SK-MEL-5 (cell line): ENCODE data around the gene UBD. TPM values are rescaled to one million over a fixed set of nuclear protein-coding genes. Genes with fewer than 3 reads are reported as not detected.

ENCODE experiments used
- DNase-seq: peaks from one replicate; pipeline ENCODE4 v3.0.0-alpha.2; 2016; ENCODE audit warnings: low read depth, low spot score
- in situ Hi-C: cut with HindIII; loops from 2 replicates; pipeline ENCODE4 v1.10.0; 2016; ENCODE audit warnings: low sequenced_read_pairs, high pct_unique_total_duplicates, low pct_unique_long_range_greater_than_20kb
- polyA plus RNA-seq, 2 experiments: library from polyadenylated mRNA; depleted of rRNA; stranded (reverse); fragments of >200 nt; gene quantifications; 2 replicates each; pipeline ENCODE4 v1.2.3, GENCODE V29; 2015
- total RNA-seq: library from RNA; depleted of rRNA; stranded (reverse); fragments of >200 nt; shearing (Covaris generic); gene quantifications from 2 replicates; pipeline ENCODE4 v1.2.3, GENCODE V29; 2014; rRNA removed

Gene UBD
- total RNA-seq: not detected in 2 replicates
- 0.09 TPM in 1 of 2 replicates, not detected in the other for polyA plus RNA-seq (2015; cell fraction: cytosol; rRNA removed)
- not detected in 2 replicates for polyA plus RNA-seq (2015; cell fraction: nucleus; rRNA removed)

DNA sequence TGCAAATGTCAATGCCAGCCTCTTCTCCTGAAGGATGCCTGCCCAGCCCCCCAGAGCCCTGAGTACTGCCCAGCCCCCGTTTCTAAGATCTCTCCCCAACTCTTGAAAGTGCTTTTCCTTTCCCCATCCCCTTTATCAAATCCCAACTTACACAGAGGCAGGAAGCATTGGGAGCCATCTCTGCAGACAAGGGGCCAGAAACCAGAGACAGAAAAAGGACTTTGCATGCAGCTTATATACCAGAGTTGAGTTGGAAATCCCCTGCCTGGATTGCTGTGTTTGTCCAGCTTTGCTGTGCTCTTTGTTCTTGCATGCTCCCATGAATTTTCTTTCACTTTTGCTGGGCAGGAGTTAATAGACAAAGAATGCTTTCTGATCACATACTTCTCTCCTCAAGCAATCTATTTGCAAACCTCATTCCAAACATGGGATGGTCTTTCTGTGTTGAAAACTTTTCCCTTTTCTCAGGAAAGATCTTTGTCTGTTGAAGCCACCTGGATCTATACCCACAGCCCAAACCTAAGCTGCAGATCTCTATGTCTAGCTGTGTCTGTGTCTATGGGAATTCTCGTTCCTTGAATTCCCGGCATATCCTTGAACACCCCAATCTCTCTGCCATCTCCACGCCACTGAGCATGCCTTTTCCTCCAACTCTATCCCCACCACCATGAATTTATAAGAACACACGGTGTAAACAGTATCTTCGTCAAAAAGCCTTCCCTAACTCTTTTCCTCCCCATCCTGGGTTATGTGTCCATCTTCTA lies at the start of gene UBD:
TSS of gene UBD (minus strand) at position 209 of the 764 bp plus-strand sequence. CDS start at position 178, 31 bp downstream.
- no peak for DNase-seq
- in situ Hi-C loops: no loop called here

DNA sequence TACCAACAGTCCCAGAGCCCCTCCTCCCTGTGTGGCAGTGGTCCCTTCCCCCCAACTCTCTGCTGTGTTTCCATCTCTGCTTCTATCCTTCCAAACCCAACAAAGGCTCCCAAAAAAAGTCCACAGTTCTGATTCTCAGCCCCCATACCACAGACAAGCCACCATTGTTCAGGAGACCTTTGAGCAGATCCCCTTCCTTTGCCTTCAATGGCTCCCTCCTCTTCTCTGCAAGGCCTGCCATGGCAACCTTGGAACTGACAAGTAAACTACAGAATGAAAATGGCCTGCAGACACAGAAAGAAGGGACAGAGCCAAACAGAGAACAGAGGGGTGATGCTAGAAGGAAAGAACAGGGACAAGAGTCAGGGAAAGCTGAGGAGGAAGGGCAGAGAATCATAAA lies 48.6 kb upstream of the UBD start:
- in situ Hi-C loops: no loop called here
- no peak for DNase-seq

DNA sequence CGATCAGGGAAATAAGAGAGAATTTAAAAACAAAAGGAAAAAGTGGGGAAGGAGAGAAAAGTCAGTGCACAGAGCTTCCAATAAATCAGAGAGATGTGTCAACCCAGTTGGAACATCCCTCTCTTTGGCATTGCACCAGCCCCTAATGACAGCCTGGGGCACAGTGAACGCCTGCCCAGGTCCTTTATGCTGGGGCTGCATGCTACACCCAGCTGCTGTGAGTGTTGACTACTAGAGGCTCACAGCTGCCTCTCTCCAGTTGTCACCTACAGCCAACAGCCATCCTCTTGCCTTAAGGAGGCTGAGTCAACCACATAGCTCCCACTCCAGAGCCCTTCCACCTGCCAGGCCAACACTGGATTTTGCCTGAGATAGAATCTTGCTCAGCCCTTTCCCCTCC lies 44.4 kb upstream of the UBD start:
- in situ Hi-C loops: no loop called here
- DNase-seq: no peak

DNA sequence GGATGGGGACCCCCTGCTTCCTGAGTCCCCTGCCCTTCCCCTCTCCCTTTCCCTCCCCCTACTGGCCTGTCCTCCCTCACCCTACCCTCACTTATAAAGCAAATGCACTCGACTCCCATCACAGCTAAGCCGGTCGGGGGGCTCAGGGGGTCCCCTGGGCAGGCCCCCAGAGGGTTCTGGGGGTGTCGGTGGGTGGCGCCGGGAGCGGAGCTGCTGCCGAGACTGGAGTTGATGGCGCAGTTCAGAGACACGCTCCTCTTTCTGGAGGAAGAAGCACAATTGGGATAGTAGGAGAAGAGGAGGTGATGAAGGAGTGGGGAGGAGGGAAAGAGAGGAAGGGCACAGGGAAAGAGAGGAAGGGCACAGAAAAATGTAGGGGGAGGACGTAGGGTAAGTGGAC lies 43.9 kb upstream of the UBD start:
- in situ Hi-C loops: no loop called here
- DNase-seq: no peak

DNA sequence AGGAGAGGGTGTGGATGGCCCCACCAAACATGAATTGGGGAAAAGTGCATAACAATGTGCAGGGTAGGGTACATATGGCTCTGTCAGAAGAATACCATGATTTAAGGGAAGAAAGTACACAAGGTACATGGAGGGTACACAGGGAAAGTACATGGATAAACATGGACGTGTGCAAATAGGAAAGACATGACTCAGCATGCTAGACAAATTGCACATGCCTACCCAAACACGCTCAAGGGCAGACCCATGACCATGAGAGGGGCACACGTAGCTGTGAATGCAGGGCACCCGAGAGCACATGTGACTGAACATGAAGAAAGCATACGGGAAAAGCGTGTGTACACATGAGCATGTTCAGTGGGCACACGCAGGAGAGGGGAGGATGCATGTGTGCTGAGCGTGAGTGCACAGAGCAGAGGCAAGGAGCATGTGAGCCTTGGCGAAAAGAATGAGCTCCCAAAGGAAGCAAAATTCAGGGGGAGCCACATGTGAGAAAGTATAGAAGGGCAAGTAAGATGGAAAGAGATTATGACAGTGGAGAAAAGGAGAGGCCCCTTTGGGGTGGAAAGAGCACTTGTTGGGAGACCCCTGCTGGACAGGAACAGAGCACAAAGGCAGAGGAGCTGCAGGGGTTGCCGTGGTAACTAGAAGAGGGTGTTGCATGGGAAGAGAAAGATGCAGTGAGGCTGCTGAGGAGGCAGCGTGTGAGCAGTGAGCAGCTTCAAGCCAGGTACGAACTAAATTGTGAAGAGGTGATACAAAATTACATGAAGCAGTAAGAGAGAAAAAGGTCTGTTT lies 43.2 kb upstream of the UBD start:
- DNase-seq: peak; percentile 63
- in situ Hi-C loops: no loop called here

DNA sequence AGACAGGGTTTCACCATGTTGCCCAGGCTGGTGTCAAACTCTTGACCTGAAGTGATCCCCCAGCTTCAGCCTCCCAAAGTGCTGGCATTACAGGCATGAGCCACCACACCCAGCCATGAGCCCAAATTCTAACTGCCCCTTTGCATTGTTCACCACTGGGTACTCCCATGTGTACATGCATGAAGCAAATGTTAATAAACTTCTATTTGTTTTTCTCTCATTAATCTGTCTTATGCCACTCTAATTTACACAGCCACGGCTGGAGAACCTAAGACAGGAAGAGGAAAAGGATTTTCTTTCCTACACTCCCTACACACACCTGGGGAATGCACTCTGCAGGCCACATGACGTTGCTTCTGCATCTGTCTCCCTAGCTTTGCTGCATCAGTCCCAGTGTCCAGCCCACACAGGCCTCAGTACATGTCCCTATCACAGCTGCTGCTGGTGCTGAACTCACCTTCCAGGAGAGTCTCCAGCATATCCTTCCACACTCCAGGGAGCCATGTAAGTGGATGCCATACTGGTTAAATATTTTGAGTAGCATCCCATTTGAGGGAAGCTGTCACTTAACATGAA lies 38.7 kb upstream of the UBD start:
- DNase-seq: no peak
- in situ Hi-C loops: no loop called here

DNA sequence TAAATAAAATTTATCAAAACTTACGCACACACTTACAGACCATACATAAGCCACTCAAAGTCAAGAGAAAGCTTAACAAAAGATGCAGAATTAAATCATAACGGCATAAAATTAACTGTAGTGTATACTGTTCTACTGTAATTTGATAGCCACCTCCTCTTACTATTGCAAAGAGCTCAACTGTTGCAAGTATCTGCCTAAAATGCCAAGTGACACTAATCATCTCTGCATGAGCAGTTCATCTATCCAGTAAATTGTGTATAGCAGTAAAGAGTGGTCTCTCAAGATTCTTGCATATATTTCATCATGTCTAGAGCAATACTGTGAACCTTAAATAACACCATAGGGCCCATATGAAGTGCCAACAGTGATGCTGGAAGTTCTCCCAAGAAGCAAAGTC lies 37.7 kb upstream of the UBD start:
- in situ Hi-C loops: no loop called here

DNA sequence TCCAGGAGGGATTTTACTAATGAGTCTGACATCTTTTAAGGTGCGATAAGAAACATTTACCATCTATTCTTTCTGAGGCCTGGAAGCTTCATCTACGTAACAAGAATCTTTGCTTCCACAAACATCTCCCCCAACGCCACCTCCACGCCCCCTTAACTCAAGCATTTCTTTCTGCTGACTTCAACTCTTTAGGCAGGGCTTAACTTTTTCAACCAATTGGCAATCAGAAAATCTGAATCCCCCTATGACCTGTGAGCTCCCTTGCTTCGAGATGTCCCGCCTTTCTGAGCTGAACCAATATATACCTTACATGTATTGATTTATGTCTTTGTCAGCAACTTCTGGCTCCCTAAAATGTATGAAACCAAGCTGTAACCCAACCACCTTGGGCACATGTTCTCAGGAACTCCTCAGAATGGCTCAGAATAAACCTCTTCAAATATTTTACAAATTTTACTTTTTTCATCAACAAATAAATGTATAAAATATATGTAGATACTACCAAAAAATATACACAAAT lies 36.9 kb upstream of the UBD start:
- no peak for DNase-seq
- in situ Hi-C loops: no loop called here

More for the DNA sequence above, 37.7 kb upstream of the UBD start:
- no peak for DNase-seq

DNA sequence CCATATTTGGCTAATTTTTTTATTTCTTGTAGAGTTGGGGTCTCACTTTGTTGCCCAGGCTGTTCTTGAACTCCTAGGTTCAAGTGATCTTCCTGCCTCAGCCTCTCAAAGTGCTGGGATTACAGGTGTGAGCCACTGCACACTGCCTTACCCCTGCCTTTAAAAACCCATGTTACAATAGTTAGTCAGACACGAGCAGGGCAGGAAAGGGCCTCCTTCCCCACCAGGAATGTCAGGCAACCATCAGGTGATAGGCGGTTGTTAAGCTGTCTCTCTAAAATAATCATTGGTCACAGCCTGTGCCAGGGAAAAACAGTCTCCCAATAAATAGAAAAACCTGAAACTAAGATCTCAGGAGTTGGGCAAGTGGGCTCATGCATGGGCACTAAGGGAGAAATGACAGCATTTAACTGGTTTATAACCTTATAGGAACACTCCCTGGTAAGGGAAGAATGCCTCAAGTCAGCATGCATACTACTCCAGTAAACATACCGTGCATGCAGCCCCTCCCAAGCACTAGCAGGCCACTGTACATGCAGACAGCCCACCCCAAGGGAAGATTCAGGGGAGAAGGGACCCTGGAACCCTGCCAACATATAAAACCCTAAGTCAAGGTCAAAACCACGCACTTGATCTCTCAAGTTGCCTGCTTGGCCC lies 33.8 kb upstream of the UBD start:
- in situ Hi-C loops: no loop called here
- no peak for DNase-seq

DNA sequence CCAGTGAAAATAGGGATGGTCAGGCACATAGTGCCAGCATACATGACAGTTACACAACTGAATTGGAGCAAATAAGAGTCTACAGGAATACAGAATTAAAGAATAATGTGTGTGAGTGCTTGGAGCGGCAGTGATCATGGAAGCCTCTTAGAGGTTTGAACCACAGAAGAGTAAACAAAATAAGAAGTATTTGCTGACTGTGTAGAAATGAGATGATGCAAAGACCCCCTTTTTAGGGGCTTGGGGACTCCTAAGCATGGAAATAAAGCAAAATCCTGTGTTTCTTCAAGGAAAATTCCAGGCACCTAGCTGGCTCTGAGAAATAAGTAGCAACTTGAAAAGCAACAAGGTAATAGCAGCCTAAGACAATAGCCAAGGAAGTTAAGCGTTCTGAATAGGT lies 32.1 kb upstream of the UBD start:
- in situ Hi-C loops: no loop called here
- DNase-seq: no peak

DNA sequence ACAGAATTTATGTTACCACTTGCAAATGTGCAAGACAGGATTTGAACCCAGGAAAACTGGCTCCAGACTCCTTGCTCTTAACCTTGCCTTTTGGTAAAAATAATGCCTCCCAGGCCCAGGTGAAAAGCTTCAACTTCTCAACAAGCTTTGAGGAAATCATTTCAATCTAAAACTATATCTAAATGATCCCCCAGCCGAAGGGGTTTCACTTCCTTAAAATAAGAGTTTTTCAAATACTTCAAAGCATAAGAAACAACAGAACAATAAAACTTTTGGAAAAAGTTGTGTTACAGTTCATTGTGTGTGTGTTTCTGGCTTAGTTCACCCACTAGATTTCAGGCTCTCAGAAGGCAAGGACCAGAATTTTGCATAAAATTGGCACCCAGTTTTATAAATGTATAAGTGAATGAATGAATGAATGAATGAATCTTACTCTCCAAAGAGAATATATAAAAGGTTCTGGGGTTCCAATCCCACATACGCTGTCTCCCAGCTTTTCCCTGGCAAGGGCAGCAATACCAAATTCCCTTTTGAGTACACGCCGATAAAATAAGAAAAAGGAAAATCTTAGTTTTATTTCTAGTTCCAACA lies 30.8 kb upstream of the UBD start:
- in situ Hi-C loops: no loop called here

DNA sequence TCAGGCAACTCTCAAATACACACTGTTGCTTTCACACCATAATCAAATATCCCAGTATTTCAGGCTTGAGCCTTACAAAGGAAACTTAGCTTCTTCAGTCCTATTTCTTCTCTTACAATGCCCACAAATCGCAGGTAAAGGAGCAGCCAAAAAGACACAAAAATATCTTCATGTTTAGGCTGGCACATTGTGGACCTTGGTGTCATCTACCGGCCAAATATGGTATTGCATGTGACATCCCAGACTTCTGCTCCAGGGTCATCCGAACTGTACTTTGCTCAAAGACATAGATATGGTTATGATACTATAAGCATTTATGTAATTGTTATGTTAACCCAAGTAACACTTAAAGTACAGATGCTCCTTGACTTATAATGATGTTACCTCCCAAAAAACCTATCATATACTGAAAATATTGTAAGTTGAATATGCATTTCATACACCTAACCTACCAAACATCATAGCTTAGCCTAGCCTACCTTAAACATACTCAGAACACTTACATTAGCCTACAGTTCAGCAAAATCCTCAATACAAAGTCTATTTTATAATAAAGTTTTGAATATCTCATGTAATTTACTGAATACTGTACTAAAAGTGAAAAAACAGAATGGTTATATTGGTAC lies 30.0 kb upstream of the UBD start:
- peak; percentile 68 for DNase-seq
- in situ Hi-C loops: no loop called here

More for the DNA sequence above, 30.8 kb upstream of the UBD start:
- no peak for DNase-seq

DNA sequence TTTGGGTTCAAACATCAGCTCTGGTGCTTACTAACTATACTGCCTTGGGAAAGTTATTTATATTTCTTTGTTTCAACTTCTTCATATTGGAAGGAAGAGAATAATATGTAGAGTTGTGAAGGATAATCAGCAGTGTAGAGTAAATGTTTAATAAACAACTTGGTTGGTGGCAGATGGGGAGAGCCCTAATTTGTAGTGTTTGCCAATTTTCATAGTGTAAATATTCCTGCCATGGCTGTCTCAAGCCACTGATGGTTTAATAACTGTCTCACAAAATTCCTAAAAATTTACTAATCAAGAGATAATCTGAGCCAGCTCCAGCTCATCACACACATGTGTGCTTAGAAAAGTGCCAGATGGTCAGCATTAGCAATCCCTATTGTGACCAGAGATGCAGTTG lies 25.3 kb upstream of the UBD start, which contains the start of gene OR2H2:
TSS of gene OR2H2 (plus strand) at position 301 of the 400 bp plus-strand sequence. CDS start 2,824 bp downstream, outside the sequence.
- no peak for DNase-seq
- in situ Hi-C loops: no loop called here

DNA sequence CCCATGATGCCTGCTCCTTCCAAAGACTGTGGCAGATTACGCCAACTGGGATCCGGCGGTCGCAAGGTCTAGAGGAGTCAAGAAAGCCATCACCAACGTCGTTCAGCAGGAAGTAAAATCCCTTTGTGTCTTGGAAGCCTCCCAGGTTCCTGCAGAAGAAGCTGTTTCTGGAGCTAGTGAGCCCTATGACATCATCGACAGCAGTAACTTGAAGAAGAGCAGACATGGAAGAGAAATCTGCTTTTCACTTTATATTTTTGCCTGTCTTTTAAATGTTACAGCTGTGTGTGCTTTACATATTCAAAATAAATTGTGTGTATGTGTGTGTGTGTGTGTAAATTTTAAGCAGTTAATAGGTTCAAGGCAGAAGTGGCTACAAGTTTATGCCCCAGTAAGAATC lies 18.0 kb upstream of the UBD start:
- in situ Hi-C loops: no loop called here
- no peak for DNase-seq

DNA sequence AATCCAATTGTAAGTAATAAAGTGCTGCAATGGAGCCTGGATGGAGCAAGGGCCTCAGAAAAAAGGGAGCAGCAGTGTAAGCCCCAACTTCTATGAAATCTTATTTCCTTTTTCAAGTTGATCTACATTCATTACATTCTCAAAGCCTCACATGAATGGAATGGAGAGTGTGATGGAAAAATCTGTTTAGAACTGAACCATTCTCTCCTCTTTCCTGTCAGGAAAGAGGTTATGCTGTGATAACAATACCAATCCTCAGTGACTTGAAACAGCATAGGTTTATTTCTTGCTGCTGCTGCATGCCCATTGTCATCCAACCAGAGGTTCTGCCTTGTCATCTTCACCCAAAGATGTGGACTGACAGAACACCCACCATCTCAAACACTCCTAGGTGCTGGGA lies 16.5 kb upstream of the UBD start:
- DNase-seq: no peak
- in situ Hi-C loops: no loop called here

DNA sequence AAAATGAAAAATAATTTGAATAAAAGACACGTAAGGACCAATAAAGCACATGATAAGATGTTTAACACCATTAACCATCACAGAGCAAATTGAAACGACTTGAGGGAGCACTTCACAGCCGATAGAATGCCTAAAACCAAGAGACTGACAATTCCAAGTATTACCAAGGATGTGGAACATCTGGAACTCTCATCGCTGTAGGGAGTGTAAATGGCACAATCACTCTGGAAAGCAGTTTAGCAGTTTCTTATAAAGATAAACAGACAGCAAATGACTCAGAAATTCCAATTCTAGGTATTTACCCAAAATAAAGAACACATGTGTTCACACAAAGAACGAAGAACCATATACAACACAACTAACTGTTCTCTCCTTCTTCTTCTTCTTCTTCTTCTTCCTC lies 8.5 kb upstream of the UBD start:
- DNase-seq: no peak
- in situ Hi-C loops: no loop called here

DNA sequence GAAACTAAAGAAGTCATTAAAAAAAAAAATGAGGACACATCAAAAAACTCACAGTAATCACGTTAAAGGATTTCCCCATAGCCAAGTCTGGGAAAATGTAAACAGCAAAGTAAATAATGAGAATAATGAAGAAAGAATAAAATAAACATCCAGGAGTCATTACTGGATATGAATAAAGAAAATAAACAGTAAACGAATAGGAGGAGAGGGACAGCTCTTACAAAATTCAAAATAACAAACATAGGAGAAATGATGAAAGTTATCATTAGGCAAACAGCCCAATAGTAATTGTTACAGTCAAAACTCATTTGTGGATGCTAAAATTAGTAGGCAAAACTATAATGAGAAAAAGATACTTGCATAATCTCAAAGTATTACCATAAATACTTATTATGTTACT lies 8.0 kb upstream of the UBD start:
- in situ Hi-C loops: no loop called here
- DNase-seq: no peak
